Activated T-helper 9 cell treated with anti-CD3 and anti-CD28 coated beads, Interleukin-2, amount 50 U/mL, for 16 hours (primary cell): ENCODE data around the gene PPP1R37.

Source experiments
- DNase-seq: peaks from one replicate; pipeline ENCODE4 v3.0.0-alpha.2; 2020; ENCODE audit warnings: low read depth

Gene PPP1R37

GRCh38 chr19:45153339-45154063 lies 60.5 kb downstream of the PPP1R37 start:
- no peak for DNase-seq

GRCh38 chr19:45154064-45154827 lies 61.3 kb downstream of the PPP1R37 start:
- DNase-seq, result no peak

GRCh38 chr19:45156011-45156630 lies 63.1 kb downstream of the PPP1R37 start:
- no peak for DNase-seq

GRCh38 chr19:45156751-45157150 lies 63.8 kb downstream of the PPP1R37 start:
- no peak for DNase-seq

GRCh38 chr19:45158503-45159209 lies 65.7 kb downstream of the PPP1R37 start:
- no peak for DNase-seq

GRCh38 chr19:45159210-45159970 lies 66.4 kb downstream of the PPP1R37 start:
- no peak for DNase-seq

- no peak for DNase-seq
Measured at GRCh38 chr19:45159971-45160324, 67.0 kb downstream of the PPP1R37 start.

- no peak for DNase-seq
Measured at GRCh38 chr19:45160870-45161737, 68.1 kb downstream of the PPP1R37 start, which contains the start of gene NKPD1. Gene NKPD1, minus strand, starts transcription at chr19:45160982. Its CDS starts 832 bp downstream, at chr19:45160150.

- DNase-seq, result no peak
Measured at GRCh38 chr19:45161738-45162607, 69.0 kb downstream of the PPP1R37 start.

GRCh38 chr19:45162608-45163143 lies 69.7 kb downstream of the PPP1R37 start:
- no peak for DNase-seq

GRCh38 chr19:45163156-45163555 lies 70.2 kb downstream of the PPP1R37 start:
- no peak for DNase-seq

- DNase-seq, result no peak
Measured at GRCh38 chr19:45163751-45164460, 70.9 kb downstream of the PPP1R37 start.

GRCh38 chr19:45164577-45165335 lies 71.8 kb downstream of the PPP1R37 start:
- peak; percentile 19 for DNase-seq

- DNase-seq, result no peak
Measured at GRCh38 chr19:45166723-45167252, 73.8 kb downstream of the PPP1R37 start.

- DNase-seq, result no peak
Measured at GRCh38 chr19:45168767-45169351, 75.9 kb downstream of the PPP1R37 start.

GRCh38 chr19:45169602-45170001 lies 76.6 kb downstream of the PPP1R37 start:
- DNase-seq, result no peak
